ENCODE results near the gene KAZN. TPM values are rescaled to one million over a fixed set of nuclear protein-coding genes. Genes with fewer than 3 reads are reported as not detected.

The KAZN gene
- total RNA-seq, 1 experiment from 2014 or later, result 2.4 TPM

- TF ChIP-seq CTCF (IDR thresholded peaks at IDR 0.05; ENCODE audit: insufficient read depth in 1 of 2, low read depth in 1 of 2, low read length in 1 of 2, severe bottlenecking in 1 of 2, unreplicated experiment in 1 of 2), result no peak
- Histone ChIP-seq H3K9me3 (no peaks in the 10 kb centered on the region), H3K4me3 (ENCODE audit: low read depth, low read length) (no peak overlapping the region), H3K27me3 (replicated peaks; ENCODE audit: control insufficient read depth, insufficient read depth, low read length) (no peaks in the 10 kb centered on the region), H3K36me3 (ENCODE audit: control insufficient read depth, insufficient read depth, low read length) (no peaks in the 10 kb centered on the region), H3K4me1 (no peaks in the 10 kb centered on the region)
- no TSS peak for BruUV-seq (replicated peaks)
- Mint-ChIP-seq H3K4me3 (ENCODE audit: unreplicated experiment) (no peak overlapping the region), H3K4me1 (ENCODE audit: low read depth, unreplicated experiment) (no peaks in the 10 kb centered on the region), H3K27ac (ENCODE audit: unreplicated experiment) (no peak overlapping the region), H3K27me3 (ENCODE audit: insufficient read depth, unreplicated experiment) (no peaks in the 10 kb centered on the region), H3K36me3 (ENCODE audit: insufficient read depth, unreplicated experiment) (no peaks in the 10 kb centered on the region), H3K9me3 (ENCODE audit: unreplicated experiment) (no peaks in the 10 kb centered on the region)
- intact Hi-C loops (cut with micrococcal nuclease; ENCODE audit: unreplicated experiment), result no loop called here
- ChIA-PET CTCF (no interaction called here), POLR2A (no interaction called here)
- no peak for DNase-seq
Measured at GRCh38 chr1:14630986-14631385, 32.5 kb downstream of the KAZN start.

GRCh38 chr1:14631421-14631820 lies 32.9 kb downstream of the KAZN start:
- Histone ChIP-seq H3K36me3 (ENCODE audit: control insufficient read depth, insufficient read depth, low read length) (no peaks in the 10 kb centered on the region), H3K27me3 (replicated peaks; ENCODE audit: control insufficient read depth, insufficient read depth, low read length) (no peaks in the 10 kb centered on the region), H3K4me3 (ENCODE audit: low read depth, low read length) (no peak overlapping the region), H3K4me1 (no peaks in the 10 kb centered on the region), H3K9me3 (no peaks in the 10 kb centered on the region)
- H3K4me1 Mint-ChIP-seq (ENCODE audit: low read depth, unreplicated experiment), result no peaks in the 10 kb centered on the region
- no peaks in the 10 kb centered on the region for H3K27me3 Mint-ChIP-seq (ENCODE audit: insufficient read depth, unreplicated experiment)
- intact Hi-C loops (cut with micrococcal nuclease; ENCODE audit: unreplicated experiment), result no loop called here
- POLR2A ChIA-PET, result no interaction called here
- H3K27ac Mint-ChIP-seq (ENCODE audit: unreplicated experiment), result no peak overlapping the region
- H3K4me3 Mint-ChIP-seq (ENCODE audit: unreplicated experiment), result no peak overlapping the region
- H3K36me3 Mint-ChIP-seq (ENCODE audit: insufficient read depth, unreplicated experiment), result no peaks in the 10 kb centered on the region
- DNase-seq, result no peak
- no peak for TF ChIP-seq CTCF (IDR thresholded peaks at IDR 0.05; ENCODE audit: insufficient read depth in 1 of 2, low read depth in 1 of 2, low read length in 1 of 2, severe bottlenecking in 1 of 2, unreplicated experiment in 1 of 2)
- CTCF ChIA-PET, result no interaction called here
- BruUV-seq (replicated peaks), result no TSS peak
- H3K9me3 Mint-ChIP-seq (ENCODE audit: unreplicated experiment), result no peaks in the 10 kb centered on the region

- Mint-ChIP-seq H3K4me3 (ENCODE audit: unreplicated experiment) (no peak overlapping the region), H3K9me3 (ENCODE audit: unreplicated experiment) (no peaks in the 10 kb centered on the region), H3K36me3 (ENCODE audit: insufficient read depth, unreplicated experiment) (no peaks in the 10 kb centered on the region), H3K27me3 (ENCODE audit: insufficient read depth, unreplicated experiment) (no peaks in the 10 kb centered on the region), H3K27ac (ENCODE audit: unreplicated experiment) (no peak overlapping the region), H3K4me1 (ENCODE audit: low read depth, unreplicated experiment) (no peaks in the 10 kb centered on the region)
- Histone ChIP-seq H3K4me1 (no peaks in the 10 kb centered on the region), H3K9me3 (no peaks in the 10 kb centered on the region), H3K27me3 (replicated peaks; ENCODE audit: control insufficient read depth, insufficient read depth, low read length) (no peaks in the 10 kb centered on the region), H3K4me3 (ENCODE audit: low read depth, low read length) (no peak overlapping the region), H3K36me3 (ENCODE audit: control insufficient read depth, insufficient read depth, low read length) (no peaks in the 10 kb centered on the region)
- ChIA-PET CTCF (no interaction called here), POLR2A (no interaction called here)
- DNase-seq, result no peak
- no TSS peak for BruUV-seq (replicated peaks)
- TF ChIP-seq CTCF (IDR thresholded peaks at IDR 0.05; ENCODE audit: insufficient read depth in 1 of 2, low read depth in 1 of 2, low read length in 1 of 2, severe bottlenecking in 1 of 2, unreplicated experiment in 1 of 2), result no peak
- intact Hi-C loops (cut with micrococcal nuclease; ENCODE audit: unreplicated experiment), result no loop called here
Measured at GRCh38 chr1:14634486-14634885, 36.0 kb downstream of the KAZN start.

Measured in Caco-2 (cell line).